NCI-H345 treated with DMSO at 0.1 percent for 48 hours (cell line): ENCODE data around the gene LRRC23.
"Not testable (repeated sequence)": the region's sequence is repeated elsewhere in the genome, so short reads cannot be mapped to it uniquely, and the experiment has no call there.

Experiments used
- DNase-seq: peaks from one replicate; lab custom pipeline; 2025; ENCODE audit not compliant: unreplicated experiment; lab: John Stamatoyannopoulos, UW

The LRRC23 gene

GRCh38 chr12:6904280-6905276 is at the start of gene LRRC23:
TSS of gene LRRC23 (plus strand) at chr12:6904822. CDS start at chr12:6905634, 812 bp downstream.
- peak; percentile 98 for DNase-seq

- no peak for DNase-seq
Observed at GRCh38 chr12:6855322-6855721, 49.3 kb upstream of the LRRC23 start.

GRCh38 chr12:6858799-6859198 is 45.8 kb upstream of the LRRC23 start:
- DNase-seq: no peak

GRCh38 chr12:6860116-6860515 is 44.5 kb upstream of the LRRC23 start:
- DNase-seq: no peak

GRCh38 chr12:6860942-6861341 is 43.7 kb upstream of the LRRC23 start:
- no peak for DNase-seq

- no peak for DNase-seq
Observed at GRCh38 chr12:6861391-6861790, 43.2 kb upstream of the LRRC23 start.

- DNase-seq: no peak
Observed at GRCh38 chr12:6863033-6863432, 41.6 kb upstream of the LRRC23 start.

GRCh38 chr12:6863586-6864321 is 40.9 kb upstream of the LRRC23 start:
- no peak for DNase-seq

GRCh38 chr12:6865307-6865706 is 39.3 kb upstream of the LRRC23 start:
- not testable (repeated sequence) for DNase-seq

GRCh38 chr12:6866163-6866919 is 38.3 kb upstream of the LRRC23 start:
- no peak for DNase-seq

- DNase-seq: no peak
Observed at GRCh38 chr12:6866920-6867412, 37.7 kb upstream of the LRRC23 start.

- peak; percentile 41 for DNase-seq
Observed at GRCh38 chr12:6867413-6868210, 37.0 kb upstream of the LRRC23 start, which contains the start of gene TPI1. TSS of gene TPI1 (plus strand) at chr12:6867531. CDS start at chr12:6867567, 36 bp downstream.

- DNase-seq: no peak
Observed at GRCh38 chr12:6868211-6869048, 36.2 kb upstream of the LRRC23 start.

GRCh38 chr12:6869049-6870021 is 35.3 kb upstream of the LRRC23 start:
- DNase-seq: peak; percentile 20

GRCh38 chr12:6870304-6870703 is 34.3 kb upstream of the LRRC23 start:
- DNase-seq: not testable (repeated sequence)

GRCh38 chr12:6871052-6871957 is 33.3 kb upstream of the LRRC23 start:
- peak; percentile 24 for DNase-seq
